GM23338 (cell line): Measurements from ENCODE around the gene AGAP1. TPM values are rescaled to one million over a fixed set of nuclear protein-coding genes. Genes with fewer than 3 reads are reported as not detected.

ENCODE experiments used
- ATAC-seq: fragments of 200-7000 bp; cut with Tn5 transposase; 3 replicates; pipeline ENCODE4 v1.9.1; 2020
- DNase-seq: peaks from one replicate; pipeline ENCODE4 v3.0.0-alpha.2; 2015; ENCODE audit warnings: low spot score
- H2AFZ ChIP-seq: fragments of 200-600 bp; sonication (generic); 2 replicates; pipeline ENCODE4 v1.8.0; 2016; ENCODE audit warnings: antibody characterized with exemption, mild to moderate bottlenecking, moderate library complexity
- H3F3A ChIP-seq: fragments of 200-600 bp; sonication (generic); replicated peaks from 2 replicates; pipeline ENCODE4 v1.8.0; 2017; ENCODE audit warnings: antibody characterized with exemption, mixed run types, low read depth
- H3K27ac ChIP-seq: fragments of 200-600 bp; sonication (generic); 2 replicates; pipeline ENCODE4 v1.6.1; 2016; ENCODE audit warnings: low read depth
- H3K27me3 ChIP-seq: fragments of 200-600 bp; sonication (generic); 2 replicates; pipeline ENCODE4 v1.8.0; 2016; ENCODE audit warnings: mild to moderate bottlenecking, mixed run types, moderate library complexity; ENCODE audit not compliant: insufficient read depth
- H3K36me3 ChIP-seq: fragments of 200-600 bp; sonication (generic); 2 replicates; pipeline ENCODE4 v1.8.0; 2016; ENCODE audit warnings: mild to moderate bottlenecking; ENCODE audit not compliant: insufficient read depth
- H3K4me1 ChIP-seq: fragments of 200-600 bp; sonication (generic); 2 replicates; pipeline ENCODE4 v1.8.0; 2016; ENCODE audit warnings: mild to moderate bottlenecking, moderate library complexity; ENCODE audit not compliant: insufficient read depth
- H3K4me2 ChIP-seq: fragments of 200-600 bp; sonication (generic); 2 replicates; pipeline ENCODE4 v1.7.1; 2017; ENCODE audit warnings: mixed run types
- H3K4me3 ChIP-seq: fragments of 200-600 bp; sonication (generic); 2 replicates; pipeline ENCODE4 v1.6.1; 2016; ENCODE audit warnings: mixed run types
- H3K79me2 ChIP-seq: fragments of 200-600 bp; sonication (generic); replicated peaks from 2 replicates; pipeline ENCODE4 v1.8.0; 2017; ENCODE audit warnings: mild to moderate bottlenecking; ENCODE audit not compliant: insufficient read depth
- H3K9me2 ChIP-seq: fragments of 200-600 bp; sonication (generic); 2 replicates; pipeline ENCODE4 v1.8.0; 2017; ENCODE audit not compliant: insufficient read depth
- H4K20me1 ChIP-seq: fragments of 200-600 bp; sonication (generic); replicated peaks from 2 replicates; pipeline ENCODE4 v1.8.0; 2017; ENCODE audit warnings: mild to moderate bottlenecking; ENCODE audit not compliant: insufficient read depth
- H3K27ac Mint-ChIP-seq: 2 replicates; pipeline ENCODE4 v1.8.0; 2020; ENCODE audit warnings: inconsistent platforms, mild to moderate bottlenecking, moderate library complexity, mixed read lengths
- H3K27me3 Mint-ChIP-seq: 3 replicates; pipeline ENCODE4 v1.8.0; 2022; ENCODE audit warnings: low read depth, mild to moderate bottlenecking, moderate library complexity, mixed read lengths, inconsistent platforms; ENCODE audit not compliant: insufficient read depth, poor library complexity
- H3K36me3 Mint-ChIP-seq: 3 replicates; pipeline ENCODE4 v1.8.0; 2021; ENCODE audit warnings: low read depth, mild to moderate bottlenecking, inconsistent platforms, moderate library complexity, mixed read lengths
- H3K4me1 Mint-ChIP-seq: 3 replicates; pipeline ENCODE4 v1.8.0; 2020; ENCODE audit warnings: mild to moderate bottlenecking, inconsistent platforms, mixed read lengths
- H3K4me3 Mint-ChIP-seq: 3 replicates; pipeline ENCODE4 v1.8.0; 2021; ENCODE audit warnings: moderate library complexity, mild to moderate bottlenecking, inconsistent platforms, mixed read lengths
- H3K9me3 Mint-ChIP-seq: 3 replicates; pipeline ENCODE4 v1.8.0; 2020; ENCODE audit warnings: moderate library complexity, mild to moderate bottlenecking, inconsistent platforms, mixed read lengths
- CREB1 ChIP-seq: fragments of 250-450 bp; sonication (Bioruptor Pico); IDR thresholded peaks from 2 replicates; pipeline ENCODE4 v1.5.0; 2020; ENCODE audit warnings: low read depth, mild to moderate bottlenecking, moderate library complexity
- EZH2 ChIP-seq: fragments of 200-600 bp; sonication (generic); IDR thresholded peaks from one replicate; pipeline ENCODE4 v1.8.0; 2017; ENCODE audit warnings: antibody characterized with exemption, mild to moderate bottlenecking, low read depth; ENCODE audit not compliant: unreplicated experiment
- EZH2phosphoT487 ChIP-seq: fragments of 200-600 bp; sonication (generic); IDR thresholded peaks from one replicate; pipeline ENCODE4 v1.8.1; 2018; ENCODE audit warnings: antibody characterized with exemption; ENCODE audit not compliant: unreplicated experiment
- JUNB ChIP-seq: IDR thresholded peaks from one replicate; pipeline ENCODE4 v1.6.1; 2016; ENCODE audit warnings: antibody characterized with exemption; ENCODE audit not compliant: unreplicated experiment
- POLR2AphosphoS5 ChIP-seq: IDR thresholded peaks from 2 replicates; pipeline ENCODE4 v1.6.1; 2016; ENCODE audit warnings: antibody characterized with exemption, low read depth
- ZNF114 ChIP-seq: fragments of 250-450 bp; sonication (Bioruptor Pico); IDR thresholded peaks from 2 replicates; pipeline ENCODE4 v1.5.0; 2020; ENCODE audit warnings: mild to moderate bottlenecking, moderate library complexity
- ZNF331 ChIP-seq: fragments of 250-450 bp; sonication (Bioruptor Pico); IDR thresholded peaks from 2 replicates; pipeline ENCODE4 v1.5.0; 2020; ENCODE audit warnings: low read depth, mild to moderate bottlenecking, moderate library complexity
- polyA plus RNA-seq: library from polyadenylated mRNA; unstranded; fragments of >200 nt; fragmentation: Nextera tagmentation; extraction: Ambion mirVana; gene quantifications from 2 replicates; pipeline ENCODE4 v1.2.1, GENCODE V29; 2016
- total RNA-seq: library from RNA; depleted of rRNA; stranded (reverse); fragments of >200 nt; shearing (Covaris generic); gene quantifications from 2 replicates; pipeline ENCODE4 v1.2.3, GENCODE V29; 2014
- TF ChIP-seq, protein P1 (sequence below): IDR thresholded peaks from 2 replicates; pipeline ENCODE4 v1.6.1; 2016; ENCODE audit warnings: antibody characterized with exemption
- TF ChIP-seq, protein P2 (sequence below): IDR thresholded peaks from one replicate; pipeline ENCODE4 v1.6.1; 2018; ENCODE audit warnings: antibody characterized with exemption; ENCODE audit not compliant: unreplicated experiment

AGAP1 gene
- total and polyA plus RNA-seq, 2 experiments from 2014 or later = 13.3 to 27.9 TPM

GRCh38 chr2:235812185-235812665 is 318.4 kb downstream of the AGAP1 start (continued):
- TF ChIP-seq, protein P1, sequence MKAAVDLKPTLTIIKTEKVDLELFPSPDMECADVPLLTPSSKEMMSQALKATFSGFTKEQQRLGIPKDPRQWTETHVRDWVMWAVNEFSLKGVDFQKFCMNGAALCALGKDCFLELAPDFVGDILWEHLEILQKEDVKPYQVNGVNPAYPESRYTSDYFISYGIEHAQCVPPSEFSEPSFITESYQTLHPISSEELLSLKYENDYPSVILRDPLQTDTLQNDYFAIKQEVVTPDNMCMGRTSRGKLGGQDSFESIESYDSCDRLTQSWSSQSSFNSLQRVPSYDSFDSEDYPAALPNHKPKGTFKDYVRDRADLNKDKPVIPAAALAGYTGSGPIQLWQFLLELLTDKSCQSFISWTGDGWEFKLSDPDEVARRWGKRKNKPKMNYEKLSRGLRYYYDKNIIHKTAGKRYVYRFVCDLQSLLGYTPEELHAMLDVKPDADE = no peak
- TF ChIP-seq CREB1 (CRISPR knock-in tag) (no peak), EZH2 (no peak), EZH2phosphoT487 (no peak), ZNF331 (CRISPR knock-in tag) (no peak)
- TF ChIP-seq, protein P2, sequence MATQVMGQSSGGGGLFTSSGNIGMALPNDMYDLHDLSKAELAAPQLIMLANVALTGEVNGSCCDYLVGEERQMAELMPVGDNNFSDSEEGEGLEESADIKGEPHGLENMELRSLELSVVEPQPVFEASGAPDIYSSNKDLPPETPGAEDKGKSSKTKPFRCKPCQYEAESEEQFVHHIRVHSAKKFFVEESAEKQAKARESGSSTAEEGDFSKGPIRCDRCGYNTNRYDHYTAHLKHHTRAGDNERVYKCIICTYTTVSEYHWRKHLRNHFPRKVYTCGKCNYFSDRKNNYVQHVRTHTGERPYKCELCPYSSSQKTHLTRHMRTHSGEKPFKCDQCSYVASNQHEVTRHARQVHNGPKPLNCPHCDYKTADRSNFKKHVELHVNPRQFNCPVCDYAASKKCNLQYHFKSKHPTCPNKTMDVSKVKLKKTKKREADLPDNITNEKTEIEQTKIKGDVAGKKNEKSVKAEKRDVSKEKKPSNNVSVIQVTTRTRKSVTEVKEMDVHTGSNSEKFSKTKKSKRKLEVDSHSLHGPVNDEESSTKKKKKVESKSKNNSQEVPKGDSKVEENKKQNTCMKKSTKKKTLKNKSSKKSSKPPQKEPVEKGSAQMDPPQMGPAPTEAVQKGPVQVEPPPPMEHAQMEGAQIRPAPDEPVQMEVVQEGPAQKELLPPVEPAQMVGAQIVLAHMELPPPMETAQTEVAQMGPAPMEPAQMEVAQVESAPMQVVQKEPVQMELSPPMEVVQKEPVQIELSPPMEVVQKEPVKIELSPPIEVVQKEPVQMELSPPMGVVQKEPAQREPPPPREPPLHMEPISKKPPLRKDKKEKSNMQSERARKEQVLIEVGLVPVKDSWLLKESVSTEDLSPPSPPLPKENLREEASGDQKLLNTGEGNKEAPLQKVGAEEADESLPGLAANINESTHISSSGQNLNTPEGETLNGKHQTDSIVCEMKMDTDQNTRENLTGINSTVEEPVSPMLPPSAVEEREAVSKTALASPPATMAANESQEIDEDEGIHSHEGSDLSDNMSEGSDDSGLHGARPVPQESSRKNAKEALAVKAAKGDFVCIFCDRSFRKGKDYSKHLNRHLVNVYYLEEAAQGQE = no peak

DNA sequence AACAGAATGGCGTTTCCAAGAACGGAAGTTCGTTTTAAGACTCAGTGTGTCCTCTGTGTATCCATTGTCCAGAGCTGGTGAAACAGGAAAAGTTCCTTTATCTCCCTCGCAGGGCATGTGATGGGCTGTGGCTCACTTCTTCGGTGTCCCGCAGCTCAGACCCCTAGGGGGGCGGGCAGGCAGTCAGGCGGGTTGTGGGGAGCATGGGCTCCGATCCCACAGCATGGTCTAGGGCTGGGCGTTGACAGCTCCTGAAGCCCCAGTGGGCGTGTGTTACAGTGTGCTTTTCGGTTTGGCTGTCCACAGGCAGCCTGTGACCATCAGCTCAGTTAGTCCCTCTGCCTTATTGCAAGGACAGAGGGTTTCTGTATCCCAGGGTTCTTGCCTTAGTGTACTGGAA is 319.6 kb downstream of the AGAP1 start:
- H2AFZ ChIP-seq = no peak overlapping the region
- TF ChIP-seq CREB1 (CRISPR knock-in tag) = no peak
- TF ChIP-seq ZNF114 (CRISPR knock-in tag) = no peak
- TF ChIP-seq, protein P1 = no peak
- TF ChIP-seq POLR2AphosphoS5 = no peak
- TF ChIP-seq JUNB = no peak
- TF ChIP-seq EZH2phosphoT487 = no peak
- H3F3A ChIP-seq = no peaks in the 10 kb centered on the region
- H3K9me2 ChIP-seq = no peaks in the 10 kb centered on the region
- H3K4me3 ChIP-seq = no peak overlapping the region
- no peaks in the 10 kb centered on the region for H3K27me3 ChIP-seq
- Mint-ChIP-seq H3K36me3 (peaks cover 17% of the 10 kb centered on the region), H3K4me3 (no peak overlapping the region), H3K27ac (no peak overlapping the region), H3K27me3 (no peaks in the 10 kb centered on the region), H3K4me1 (peaks cover 26% of the 10 kb centered on the region), H3K9me3 (no peaks in the 10 kb centered on the region)
- H3K4me2 ChIP-seq = no peak overlapping the region
- H4K20me1 ChIP-seq = peaks cover 6% of the 10 kb centered on the region; the same call in 1 of the 2 replicates
- no peaks in the 10 kb centered on the region for H3K79me2 ChIP-seq
- H3K4me1 ChIP-seq = peaks cover 18% of the 10 kb centered on the region
- no peak overlapping the region for H3K27ac ChIP-seq
- ATAC-seq = no peak
- DNase-seq = no peak
- no peaks in the 10 kb centered on the region; the same call in 1 of the 2 replicates for H3K36me3 ChIP-seq
